Osteocyte (in vitro differentiated cells): Measurements from ENCODE around the gene PSMA1. TPM values are rescaled to one million over a fixed set of nuclear protein-coding genes. Genes with fewer than 3 reads are reported as not detected.
"Not testable (repeated sequence)": the region's sequence is repeated elsewhere in the genome, so short reads cannot be mapped to it uniquely, and the experiment has no call there.

Experiments
- DNase-seq: peaks from one replicate; pipeline ENCODE4 v3.0.0; 2021; ENCODE audit warnings: mixed read lengths; ENCODE audit not compliant: unreplicated experiment; ENCODE audit errors: extremely low spot score
- H3K27ac Mint-ChIP-seq: one replicate; pipeline ENCODE4 v1.8.0; 2021; ENCODE audit warnings: mild to moderate bottlenecking, mixed read lengths; ENCODE audit not compliant: unreplicated experiment
- H3K27me3 Mint-ChIP-seq: one replicate; pipeline ENCODE4 v1.8.0; 2021; ENCODE audit warnings: mixed read lengths; ENCODE audit not compliant: unreplicated experiment
- H3K36me3 Mint-ChIP-seq: one replicate; pipeline ENCODE4 v1.8.0; 2021; ENCODE audit warnings: mixed read lengths; ENCODE audit not compliant: unreplicated experiment
- H3K4me1 Mint-ChIP-seq: one replicate; pipeline ENCODE4 v1.8.0; 2021; ENCODE audit warnings: mixed read lengths; ENCODE audit not compliant: unreplicated experiment
- H3K4me3 Mint-ChIP-seq: one replicate; pipeline ENCODE4 v1.8.0; 2021; ENCODE audit warnings: mild to moderate bottlenecking, moderate library complexity, mixed read lengths; ENCODE audit not compliant: unreplicated experiment
- H3K9me3 Mint-ChIP-seq: one replicate; pipeline ENCODE4 v1.8.0; 2021; ENCODE audit warnings: mixed read lengths; ENCODE audit not compliant: unreplicated experiment
- long read RNA-seq: library from polyadenylated mRNA; unstranded; transcript quantifications from one replicate; pipeline ENCODE4 v2.0.0, GENCODE V29; 2021
- total RNA-seq: library from RNA; stranded (reverse); gene quantifications from 2 replicates; pipeline ENCODE4 v1.2.1, GENCODE V29; 2021
- TF ChIP-seq, protein P1 (sequence below): fragments of 200-600 bp; sonication (generic); IDR thresholded peaks from 2 replicates; pipeline ENCODE4 v1.5.0; 2021; ENCODE audit warnings: antibody characterized with exemption, mild to moderate bottlenecking, moderate library complexity

The PSMA1 gene
- 116 and 117 TPM in 2 replicates for total RNA-seq
- long read RNA-seq, transcript PSMA1-209 (10 exons, 1,527 nt): minor isoform, 55 of 867 reads
- long read RNA-seq, transcript PSMA1-201 (10 exons, 1,505 nt): major isoform, 641 of 867 reads
- long read RNA-seq, partial matches to known transcripts: 8 of 867 reads
- long read RNA-seq, other reads (novel, unspliced or antisense): 163 of 867 reads

DNA sequence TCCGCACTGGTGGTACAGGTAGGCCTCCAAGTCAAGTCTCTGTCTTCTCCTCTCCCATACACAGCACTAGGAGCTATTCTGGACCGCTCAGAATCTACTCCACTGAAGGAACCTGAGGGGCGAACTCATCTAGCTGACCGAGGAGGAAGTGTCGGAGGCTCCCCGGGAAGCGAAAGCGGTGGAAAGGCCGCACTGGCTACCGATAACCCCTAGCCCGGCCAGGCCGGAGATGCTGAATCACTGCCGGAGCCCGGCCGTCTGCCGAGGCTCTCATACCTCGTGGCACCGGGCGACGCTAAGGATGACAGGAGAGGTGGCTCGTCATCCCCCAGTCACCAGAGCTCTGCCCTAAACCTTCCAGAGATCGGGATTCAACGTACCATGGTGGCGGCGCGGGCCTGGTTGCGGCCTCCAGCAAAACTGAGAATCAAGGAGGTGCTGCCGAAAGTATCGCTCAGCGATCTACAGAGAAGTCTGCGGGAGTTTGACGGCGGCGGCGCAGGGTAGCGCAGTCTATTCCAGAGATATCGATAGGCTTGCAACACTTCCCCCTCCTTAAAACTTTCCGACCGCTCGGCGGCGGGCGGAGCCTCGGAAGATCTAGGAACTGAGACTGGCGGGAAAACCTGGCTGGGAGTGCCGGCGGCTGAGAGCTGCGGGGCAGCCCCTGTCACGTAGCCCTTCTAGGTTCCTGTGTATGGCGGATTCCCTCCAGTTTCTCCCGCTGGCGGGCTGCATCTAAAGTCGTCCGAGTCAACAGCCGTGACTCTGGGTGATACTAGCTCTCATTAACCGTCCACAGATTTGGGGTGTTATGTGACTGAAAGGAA, at the start of gene PSMA1:
Gene PSMA1, minus strand, starts transcription at position 470 of the 830 bp plus-strand sequence. Its CDS starts 87 bp downstream, at position 383.
- H3K27ac Mint-ChIP-seq: peak within 1 kb of the TSS; percentile 97
- DNase-seq: peak; percentile 96
- TF ChIP-seq, protein P1, sequence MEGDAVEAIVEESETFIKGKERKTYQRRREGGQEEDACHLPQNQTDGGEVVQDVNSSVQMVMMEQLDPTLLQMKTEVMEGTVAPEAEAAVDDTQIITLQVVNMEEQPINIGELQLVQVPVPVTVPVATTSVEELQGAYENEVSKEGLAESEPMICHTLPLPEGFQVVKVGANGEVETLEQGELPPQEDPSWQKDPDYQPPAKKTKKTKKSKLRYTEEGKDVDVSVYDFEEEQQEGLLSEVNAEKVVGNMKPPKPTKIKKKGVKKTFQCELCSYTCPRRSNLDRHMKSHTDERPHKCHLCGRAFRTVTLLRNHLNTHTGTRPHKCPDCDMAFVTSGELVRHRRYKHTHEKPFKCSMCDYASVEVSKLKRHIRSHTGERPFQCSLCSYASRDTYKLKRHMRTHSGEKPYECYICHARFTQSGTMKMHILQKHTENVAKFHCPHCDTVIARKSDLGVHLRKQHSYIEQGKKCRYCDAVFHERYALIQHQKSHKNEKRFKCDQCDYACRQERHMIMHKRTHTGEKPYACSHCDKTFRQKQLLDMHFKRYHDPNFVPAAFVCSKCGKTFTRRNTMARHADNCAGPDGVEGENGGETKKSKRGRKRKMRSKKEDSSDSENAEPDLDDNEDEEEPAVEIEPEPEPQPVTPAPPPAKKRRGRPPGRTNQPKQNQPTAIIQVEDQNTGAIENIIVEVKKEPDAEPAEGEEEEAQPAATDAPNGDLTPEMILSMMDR: peak; percentile 28
- no peaks in the 10 kb centered on the region for H3K27me3 Mint-ChIP-seq
- peaks cover 24% of the 10 kb centered on the region for H3K4me1 Mint-ChIP-seq
- peak within 1 kb of the TSS; percentile 92 for H3K4me3 Mint-ChIP-seq
- H3K9me3 Mint-ChIP-seq: no peaks in the 10 kb centered on the region
- peaks cover 13% of the 10 kb centered on the region for H3K36me3 Mint-ChIP-seq

DNA sequence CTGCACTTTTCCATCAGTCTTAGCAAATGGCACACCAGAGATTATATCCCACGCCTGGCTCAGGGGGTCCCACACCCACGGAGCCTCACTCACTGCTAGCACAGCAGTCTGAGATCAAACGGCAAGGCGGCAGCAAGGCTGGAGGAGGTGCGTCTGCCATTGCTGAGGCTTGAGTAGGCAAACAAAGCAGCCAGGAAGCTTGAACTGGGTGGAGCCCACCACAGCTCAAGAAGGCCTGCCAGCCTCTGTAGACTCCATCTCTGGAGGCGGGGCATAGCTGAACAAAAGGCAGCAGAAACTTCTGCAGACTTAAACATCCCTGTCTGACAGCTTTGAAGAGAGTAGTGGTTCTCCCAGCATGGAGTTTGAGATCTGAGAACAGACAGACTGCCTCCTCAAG, 49.3 kb upstream of the PSMA1 start:
- not testable (repeated sequence) for H3K27ac Mint-ChIP-seq, H3K9me3 Mint-ChIP-seq, H3K4me1 Mint-ChIP-seq, DNase-seq, H3K36me3 Mint-ChIP-seq, H3K4me3 Mint-ChIP-seq, H3K27me3 Mint-ChIP-seq

DNA sequence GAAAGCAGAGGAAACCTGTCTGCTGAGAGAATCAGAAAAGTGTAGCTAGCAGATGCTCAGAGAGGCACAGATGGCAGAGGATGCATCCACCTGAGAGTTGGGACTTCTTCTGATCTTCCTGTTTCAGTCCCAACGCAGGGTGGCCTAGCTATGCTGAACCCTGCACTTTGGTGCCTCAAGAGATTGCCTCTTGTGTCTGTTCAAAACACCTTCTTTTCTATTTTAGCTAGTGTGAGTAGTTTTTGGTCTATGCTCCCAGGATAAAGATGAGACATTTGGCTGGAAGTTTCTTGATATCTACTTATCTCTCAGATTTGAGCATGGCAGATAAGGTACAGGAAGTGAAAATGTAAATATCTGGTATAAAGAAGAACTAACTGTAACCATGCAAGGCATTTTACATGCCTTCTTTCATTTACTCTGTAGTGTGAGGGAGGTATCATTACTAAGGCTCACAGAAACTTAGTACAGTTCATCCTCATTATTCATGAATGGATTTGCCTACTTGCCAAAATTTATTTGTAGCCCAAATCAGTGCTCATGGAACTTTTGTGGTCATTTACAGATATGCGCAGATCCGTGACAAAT, 47.0 kb upstream of the PSMA1 start:
- H3K4me1 Mint-ChIP-seq: no peaks in the 10 kb centered on the region
- H3K27me3 Mint-ChIP-seq: peaks cover 8% of the 10 kb centered on the region
- H3K9me3 Mint-ChIP-seq: no peaks in the 10 kb centered on the region
- no peak for DNase-seq
- no peak overlapping the region for H3K27ac Mint-ChIP-seq
- TF ChIP-seq, protein P1: no peak
- no peaks in the 10 kb centered on the region for H3K36me3 Mint-ChIP-seq
- H3K4me3 Mint-ChIP-seq: no peak overlapping the region

DNA sequence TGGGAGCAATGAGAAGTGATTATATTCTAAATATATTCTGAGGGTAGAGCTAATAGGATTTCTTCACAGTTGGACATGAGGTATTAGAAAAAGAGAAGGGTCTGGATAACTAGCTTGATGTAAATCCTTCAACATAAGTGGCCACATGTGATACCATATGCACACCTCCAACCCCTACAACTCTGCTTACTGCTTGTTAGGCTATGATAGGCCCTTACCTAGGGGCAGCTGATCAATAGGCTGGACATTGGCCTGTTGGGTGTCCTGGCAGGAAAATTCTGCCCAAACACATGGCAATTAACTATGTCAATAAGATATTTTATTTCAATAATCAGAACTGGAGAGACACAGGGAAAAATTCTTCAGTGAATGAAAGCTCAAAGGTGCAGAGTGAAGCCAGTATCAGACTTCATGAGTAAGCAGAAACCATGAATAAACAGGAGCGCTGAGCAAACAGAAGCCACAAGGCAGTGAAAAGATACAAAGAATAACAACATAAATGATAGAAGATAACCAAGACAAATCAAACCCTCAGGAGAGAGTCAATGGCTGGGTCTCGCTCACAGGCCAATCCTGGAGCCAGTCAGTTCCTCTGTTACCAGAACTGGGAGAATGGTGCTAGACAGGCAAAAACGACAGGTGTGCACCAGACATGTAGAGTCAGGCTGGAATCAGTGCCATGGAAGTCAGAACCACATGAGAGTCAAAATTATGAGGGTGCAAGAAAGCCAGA, 46.3 kb upstream of the PSMA1 start:
- H3K9me3 Mint-ChIP-seq: no peaks in the 10 kb centered on the region
- H3K4me3 Mint-ChIP-seq: no peak overlapping the region
- TF ChIP-seq, protein P1: no peak
- DNase-seq: no peak
- peaks cover 6% of the 10 kb centered on the region for H3K27me3 Mint-ChIP-seq
- H3K27ac Mint-ChIP-seq: no peak overlapping the region
- no peaks in the 10 kb centered on the region for H3K36me3 Mint-ChIP-seq
- no peaks in the 10 kb centered on the region for H3K4me1 Mint-ChIP-seq

DNA sequence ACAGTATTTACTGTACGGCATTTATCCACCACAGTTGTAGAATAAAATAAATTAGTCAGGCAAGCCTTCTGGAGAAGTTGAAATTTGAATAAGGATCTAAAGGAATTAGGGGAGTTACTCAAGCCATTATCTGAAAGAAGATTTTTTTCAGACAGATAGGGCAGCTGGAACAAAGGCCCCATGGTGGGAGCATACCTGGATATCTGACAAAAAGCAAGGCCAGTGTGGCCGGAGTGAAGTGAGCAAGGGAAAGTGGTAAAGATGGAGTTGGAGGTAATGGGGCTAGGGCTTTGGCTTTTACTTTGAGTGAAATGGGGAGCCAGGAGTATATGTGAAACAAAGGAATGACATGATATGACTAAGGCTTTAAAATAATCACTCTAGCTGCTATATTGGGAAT, 45.7 kb upstream of the PSMA1 start:
- Mint-ChIP-seq H3K27ac (no peak overlapping the region), H3K36me3 (no peaks in the 10 kb centered on the region), H3K27me3 (peaks cover 10% of the 10 kb centered on the region), H3K4me3 (no peak overlapping the region), H3K9me3 (no peaks in the 10 kb centered on the region), H3K4me1 (no peaks in the 10 kb centered on the region)
- TF ChIP-seq, protein P1: no peak
- no peak for DNase-seq
